Loucy (cell line): Measurements from ENCODE around the gene PAX3.

Experiments
- H2AFZ ChIP-seq: fragments of 200-600 bp; sonication (generic); 2 replicates; pipeline ENCODE4 v1.6.0; 2016; ENCODE audit warnings: antibody characterized with exemption, mild to moderate bottlenecking, low read length, moderate library complexity
- H3F3A ChIP-seq: fragments of 200-600 bp; 2 replicates; pipeline ENCODE4 v1.6.0; 2016; ENCODE audit warnings: antibody characterized with exemption, low read depth, mild to moderate bottlenecking
- H3K27me3 ChIP-seq: fragments of 200-600 bp; sonication (generic); 2 replicates; pipeline ENCODE4 v1.6.1; 2014; ENCODE audit warnings: low read length, mild to moderate bottlenecking; ENCODE audit not compliant: insufficient read depth, poor library complexity, severe bottlenecking
- H3K36me3 ChIP-seq: fragments of 200-600 bp; sonication (generic); 2 replicates; pipeline ENCODE4 v1.6.1; 2016; ENCODE audit warnings: low read length; ENCODE audit not compliant: insufficient read depth
- H3K4me1 ChIP-seq: fragments of 200-600 bp; sonication (generic); 2 replicates; pipeline ENCODE4 v1.5.1; 2014; ENCODE audit warnings: low read length, mild to moderate bottlenecking; ENCODE audit not compliant: insufficient read depth, poor library complexity, severe bottlenecking
- H3K4me2 ChIP-seq: fragments of 200-600 bp; sonication (generic); 2 replicates; pipeline ENCODE4 v1.6.0; 2014; ENCODE audit warnings: antibody characterized with exemption, low read length, low read depth, mild to moderate bottlenecking; ENCODE audit not compliant: poor library complexity, severe bottlenecking
- H3K4me3 ChIP-seq: fragments of 200-600 bp; sonication (generic); 2 replicates; pipeline ENCODE4 v1.5.1; 2014; ENCODE audit warnings: low read length, mild to moderate bottlenecking, mixed read lengths; ENCODE audit not compliant: poor library complexity, severe bottlenecking
- H3K79me2 ChIP-seq: fragments of 200-600 bp; sonication (generic); 2 replicates; pipeline ENCODE4 v1.6.1; 2014; ENCODE audit warnings: low read length; ENCODE audit not compliant: insufficient read depth
- H3K9ac ChIP-seq: fragments of 200-600 bp; sonication (generic); 2 replicates; pipeline ENCODE4 v1.6.0; 2014; ENCODE audit warnings: mild to moderate bottlenecking, low read depth, low read length, moderate library complexity; ENCODE audit not compliant: poor library complexity, severe bottlenecking
- H3K9me2 ChIP-seq: fragments of 200-600 bp; sonication (generic); replicated peaks from 2 replicates; pipeline ENCODE4 v1.6.1; 2016; ENCODE audit warnings: low read depth, low read length, mixed read lengths
- H3K9me3 ChIP-seq: fragments of 200-600 bp; sonication (generic); 2 replicates; pipeline ENCODE4 v1.6.1; 2014; ENCODE audit warnings: mild to moderate bottlenecking, antibody characterized with exemption, low read length, low read depth; ENCODE audit not compliant: insufficient read depth
- H4K20me1 ChIP-seq: fragments of 200-600 bp; sonication (generic); 2 replicates; pipeline ENCODE4 v1.6.0; 2014; ENCODE audit warnings: antibody characterized with exemption, low read length, mild to moderate bottlenecking; ENCODE audit not compliant: insufficient read depth, poor library complexity, severe bottlenecking
- EZH2phosphoT487 ChIP-seq: fragments of 200-600 bp; IDR thresholded peaks from 2 replicates; pipeline ENCODE4 v1.6.1; 2018; ENCODE audit warnings: antibody characterized with exemption, mild to moderate bottlenecking, moderate library complexity, borderline replicate concordance
- TF ChIP-seq, protein P1 (sequence below): fragments of 200-600 bp; sonication (generic); conservative IDR thresholded peaks from 2 replicates; pipeline ENCODE4 v1.5.1; 2014; ENCODE audit warnings: mild to moderate bottlenecking, antibody characterized with exemption, low read length

The PAX3 gene

DNA sequence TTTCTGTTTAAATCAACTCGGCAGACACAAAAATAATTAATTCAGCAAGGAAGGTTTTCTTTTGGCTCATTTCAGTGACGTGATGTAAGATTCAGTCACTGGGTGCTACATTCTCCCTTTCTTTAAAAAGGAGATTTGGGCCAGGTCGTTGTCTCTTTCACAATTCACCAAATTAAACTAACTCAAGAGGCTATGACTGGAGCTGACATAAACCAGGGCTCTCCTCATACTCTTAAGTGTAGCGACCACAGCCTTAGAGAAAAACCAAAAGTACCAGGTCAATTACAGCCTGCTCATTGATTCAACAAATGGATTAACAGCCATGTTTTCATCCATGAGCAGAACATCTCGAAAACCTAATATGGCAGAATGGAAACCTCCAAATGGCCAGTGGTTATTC, 85.7 kb downstream of the PAX3 start:
- H3K9me3 ChIP-seq = no peaks in the 10 kb centered on the region
- H3K27me3 ChIP-seq = no peaks in the 10 kb centered on the region
- H2AFZ ChIP-seq = no peak overlapping the region

DNA sequence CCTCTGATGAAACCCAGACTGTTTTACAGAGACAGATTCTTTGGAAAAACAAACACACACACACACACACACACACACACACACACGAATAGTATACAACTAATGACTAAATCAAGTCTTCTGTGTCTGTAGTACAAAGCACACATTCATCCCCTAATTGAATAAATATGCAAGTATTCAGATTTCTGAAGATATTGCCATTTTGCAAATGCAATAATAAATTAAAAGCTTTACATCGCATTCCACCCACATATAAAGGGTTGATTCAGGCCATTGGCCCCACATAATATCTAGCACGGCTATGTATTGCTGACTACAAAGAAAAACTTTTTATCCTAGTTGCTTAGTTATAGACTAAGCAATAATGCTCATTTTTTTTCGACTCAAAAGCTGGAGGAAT, 86.2 kb downstream of the PAX3 start:
- no peak overlapping the region for H3K9ac ChIP-seq
- TF ChIP-seq, protein P1, sequence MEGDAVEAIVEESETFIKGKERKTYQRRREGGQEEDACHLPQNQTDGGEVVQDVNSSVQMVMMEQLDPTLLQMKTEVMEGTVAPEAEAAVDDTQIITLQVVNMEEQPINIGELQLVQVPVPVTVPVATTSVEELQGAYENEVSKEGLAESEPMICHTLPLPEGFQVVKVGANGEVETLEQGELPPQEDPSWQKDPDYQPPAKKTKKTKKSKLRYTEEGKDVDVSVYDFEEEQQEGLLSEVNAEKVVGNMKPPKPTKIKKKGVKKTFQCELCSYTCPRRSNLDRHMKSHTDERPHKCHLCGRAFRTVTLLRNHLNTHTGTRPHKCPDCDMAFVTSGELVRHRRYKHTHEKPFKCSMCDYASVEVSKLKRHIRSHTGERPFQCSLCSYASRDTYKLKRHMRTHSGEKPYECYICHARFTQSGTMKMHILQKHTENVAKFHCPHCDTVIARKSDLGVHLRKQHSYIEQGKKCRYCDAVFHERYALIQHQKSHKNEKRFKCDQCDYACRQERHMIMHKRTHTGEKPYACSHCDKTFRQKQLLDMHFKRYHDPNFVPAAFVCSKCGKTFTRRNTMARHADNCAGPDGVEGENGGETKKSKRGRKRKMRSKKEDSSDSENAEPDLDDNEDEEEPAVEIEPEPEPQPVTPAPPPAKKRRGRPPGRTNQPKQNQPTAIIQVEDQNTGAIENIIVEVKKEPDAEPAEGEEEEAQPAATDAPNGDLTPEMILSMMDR = no peak
- TF ChIP-seq EZH2phosphoT487 = no peak

More for the DNA sequence above, 85.7 kb downstream of the PAX3 start:
- Histone ChIP-seq H3K9ac (no peak overlapping the region), H3K4me2 (no peak overlapping the region), H3K4me3 (no peak overlapping the region), H4K20me1 (no peaks in the 10 kb centered on the region), H3F3A (no peaks in the 10 kb centered on the region), H3K79me2 (no peaks in the 10 kb centered on the region), H3K9me2 (no peaks in the 10 kb centered on the region), H3K36me3 (no peaks in the 10 kb centered on the region), H3K4me1 (no peaks in the 10 kb centered on the region)
- TF ChIP-seq EZH2phosphoT487 = no peak
- TF ChIP-seq, protein P1 = no peak

DNA sequence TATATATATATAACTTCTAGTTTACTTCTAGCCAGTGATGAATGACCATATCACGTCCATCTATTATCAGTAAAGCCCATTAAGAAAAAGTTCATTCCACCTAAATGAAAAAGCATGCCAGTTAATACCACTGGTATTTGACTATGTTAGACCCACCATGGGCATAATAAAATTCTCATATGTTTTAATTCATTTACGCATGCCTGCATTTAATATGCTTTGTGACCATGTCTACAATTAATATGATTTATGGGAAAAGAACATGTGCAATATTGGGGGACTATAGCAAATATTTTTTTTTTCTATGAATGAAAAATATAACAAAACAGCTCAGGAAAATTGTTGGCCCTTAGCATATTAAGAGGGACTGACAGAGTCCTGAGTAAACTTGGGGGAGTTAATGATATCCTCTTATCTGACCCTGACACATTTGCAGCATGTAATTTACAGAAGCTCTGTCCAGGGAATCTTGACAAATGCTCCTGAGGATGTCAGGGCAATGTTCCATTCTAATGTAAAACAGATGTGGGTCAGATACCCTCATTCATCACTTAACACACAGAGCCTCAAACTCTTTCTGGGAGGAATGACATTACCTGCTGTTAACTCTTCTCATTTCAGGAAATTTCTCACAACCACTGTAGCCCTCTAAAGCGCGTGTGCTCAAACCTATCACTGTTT, 90.6 kb downstream of the PAX3 start:
- H4K20me1 ChIP-seq = no peaks in the 10 kb centered on the region
- TF ChIP-seq, protein P1 = no peak
- no peak for TF ChIP-seq EZH2phosphoT487
- no peaks in the 10 kb centered on the region for H3K27me3 ChIP-seq
- H3K4me2 ChIP-seq = no peak overlapping the region
- no peaks in the 10 kb centered on the region for H3K9me3 ChIP-seq
- H3K79me2 ChIP-seq = no peaks in the 10 kb centered on the region
- H3K4me1 ChIP-seq = no peaks in the 10 kb centered on the region
- no peak overlapping the region for H3K9ac ChIP-seq
- no peaks in the 10 kb centered on the region for H3K36me3 ChIP-seq
- H3K4me3 ChIP-seq = no peak overlapping the region
- H3F3A ChIP-seq = no peaks in the 10 kb centered on the region
- H3K9me2 ChIP-seq = no peaks in the 10 kb centered on the region
- no peak overlapping the region for H2AFZ ChIP-seq

More for the DNA sequence above, 86.2 kb downstream of the PAX3 start:
- H3K4me2 ChIP-seq = no peak overlapping the region
- no peaks in the 10 kb centered on the region for H3K36me3 ChIP-seq
- no peak overlapping the region for H2AFZ ChIP-seq
- no peak overlapping the region for H3K4me3 ChIP-seq
- H4K20me1 ChIP-seq = no peaks in the 10 kb centered on the region
- H3K9me3 ChIP-seq = no peaks in the 10 kb centered on the region
- no peaks in the 10 kb centered on the region for H3K27me3 ChIP-seq
- H3K4me1 ChIP-seq = no peaks in the 10 kb centered on the region
- H3K9me2 ChIP-seq = no peaks in the 10 kb centered on the region
- no peaks in the 10 kb centered on the region for H3K79me2 ChIP-seq
- H3F3A ChIP-seq = no peaks in the 10 kb centered on the region
